ENCODE data around the gene GALC.

The GALC gene

DNA sequence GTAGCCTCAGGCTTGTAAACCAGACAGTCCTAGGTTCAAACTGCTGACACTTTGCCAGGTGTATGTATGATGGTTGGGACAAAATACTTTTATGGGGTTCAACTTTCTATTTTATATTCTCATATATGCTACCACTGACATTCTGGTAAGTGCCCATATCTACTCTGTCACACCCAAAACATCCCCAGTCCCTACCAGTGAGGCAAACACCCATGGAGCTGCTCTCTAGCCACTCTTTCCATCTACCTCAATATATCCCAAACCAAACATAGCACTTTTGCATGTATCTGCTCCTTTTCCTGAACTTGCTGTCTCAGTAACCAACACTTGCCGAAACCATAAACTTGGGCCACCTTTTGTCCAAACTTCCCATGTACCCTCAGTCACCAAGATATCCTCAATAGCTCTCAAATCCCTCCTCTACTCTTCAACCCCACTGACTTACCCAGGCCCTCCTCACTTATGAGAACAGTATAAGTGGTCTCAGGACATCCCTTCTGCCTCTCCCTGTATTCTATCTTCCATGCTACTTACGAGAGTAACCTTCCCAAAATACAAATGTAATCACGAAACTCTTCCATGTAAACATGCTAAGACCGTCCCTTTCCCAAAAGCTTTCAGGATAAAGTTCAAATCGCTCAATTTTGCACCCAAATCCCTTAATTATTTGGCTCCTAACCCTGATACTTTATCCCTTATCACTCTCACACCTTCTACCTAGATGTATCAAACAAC, 3.6 kb downstream of the GALC start:
- peaks cover 29% of the 10 kb centered on the region for H3K4me1 Mint-ChIP-seq
- no peak for DNase-seq
- H3K27me3 Mint-ChIP-seq (ENCODE audit: low read depth, poor library complexity) = peaks cover 3% of the 10 kb centered on the region
- no peak overlapping the region for H3K4me3 Mint-ChIP-seq
- TF ChIP-seq, protein P1, sequence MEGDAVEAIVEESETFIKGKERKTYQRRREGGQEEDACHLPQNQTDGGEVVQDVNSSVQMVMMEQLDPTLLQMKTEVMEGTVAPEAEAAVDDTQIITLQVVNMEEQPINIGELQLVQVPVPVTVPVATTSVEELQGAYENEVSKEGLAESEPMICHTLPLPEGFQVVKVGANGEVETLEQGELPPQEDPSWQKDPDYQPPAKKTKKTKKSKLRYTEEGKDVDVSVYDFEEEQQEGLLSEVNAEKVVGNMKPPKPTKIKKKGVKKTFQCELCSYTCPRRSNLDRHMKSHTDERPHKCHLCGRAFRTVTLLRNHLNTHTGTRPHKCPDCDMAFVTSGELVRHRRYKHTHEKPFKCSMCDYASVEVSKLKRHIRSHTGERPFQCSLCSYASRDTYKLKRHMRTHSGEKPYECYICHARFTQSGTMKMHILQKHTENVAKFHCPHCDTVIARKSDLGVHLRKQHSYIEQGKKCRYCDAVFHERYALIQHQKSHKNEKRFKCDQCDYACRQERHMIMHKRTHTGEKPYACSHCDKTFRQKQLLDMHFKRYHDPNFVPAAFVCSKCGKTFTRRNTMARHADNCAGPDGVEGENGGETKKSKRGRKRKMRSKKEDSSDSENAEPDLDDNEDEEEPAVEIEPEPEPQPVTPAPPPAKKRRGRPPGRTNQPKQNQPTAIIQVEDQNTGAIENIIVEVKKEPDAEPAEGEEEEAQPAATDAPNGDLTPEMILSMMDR (IDR thresholded peaks at IDR 0.05) = no peak
- no peaks in the 10 kb centered on the region for H3K36me3 Mint-ChIP-seq (ENCODE audit: low read depth)
- H3K9me3 Mint-ChIP-seq = peaks cover 6% of the 10 kb centered on the region
- no peak overlapping the region for H3K27ac Mint-ChIP-seq

DNA sequence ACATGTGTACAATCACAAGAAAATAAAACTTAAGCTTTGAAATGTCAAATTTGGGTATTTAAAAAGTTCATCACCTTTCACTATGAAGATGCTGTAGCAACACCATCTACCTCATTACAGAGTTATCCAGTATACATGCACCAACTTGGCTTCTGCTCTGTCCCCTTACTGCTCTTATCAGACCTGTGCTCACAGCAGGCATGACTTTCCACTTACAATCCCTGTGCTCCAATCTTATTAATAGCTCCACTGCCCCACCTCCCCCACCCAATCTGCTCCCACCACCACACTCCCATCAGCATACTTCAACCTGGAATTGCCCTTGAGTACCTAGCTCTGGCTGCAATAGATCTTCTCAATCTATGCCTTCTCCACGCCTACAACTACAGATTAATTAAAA, 13.3 kb downstream of the GALC start:
- Mint-ChIP-seq H3K36me3 (ENCODE audit: low read depth) (peaks cover 17% of the 10 kb centered on the region), H3K4me3 (no peak overlapping the region), H3K27me3 (ENCODE audit: low read depth, poor library complexity) (no peaks in the 10 kb centered on the region), H3K27ac (no peak overlapping the region), H3K9me3 (no peaks in the 10 kb centered on the region), H3K4me1 (no peaks in the 10 kb centered on the region)
- TF ChIP-seq, protein P1 (IDR thresholded peaks at IDR 0.05) = no peak
- no peak for DNase-seq

DNA sequence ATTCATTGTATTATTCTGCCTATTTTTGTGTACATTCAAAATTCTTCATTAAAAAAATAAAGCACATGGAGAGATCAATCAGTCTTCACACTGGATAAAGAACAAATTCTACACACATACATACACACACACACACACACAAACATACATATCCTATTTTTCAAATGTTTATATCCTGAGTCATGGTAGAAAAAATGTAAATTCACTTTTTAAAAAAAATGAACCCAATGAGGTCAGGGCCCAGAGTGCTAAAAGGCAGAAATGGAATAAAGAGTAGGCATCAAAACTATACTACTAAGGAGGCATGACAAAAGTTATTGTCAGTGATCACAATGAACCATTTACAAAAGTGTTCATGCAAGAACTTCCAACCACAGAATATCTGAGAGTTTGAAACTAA, 17.3 kb downstream of the GALC start:
- no peak overlapping the region for H3K4me3 Mint-ChIP-seq
- H3K27ac Mint-ChIP-seq = no peak overlapping the region
- TF ChIP-seq, protein P1 (IDR thresholded peaks at IDR 0.05) = no peak
- H3K9me3 Mint-ChIP-seq = no peaks in the 10 kb centered on the region
- peaks cover 6% of the 10 kb centered on the region for H3K36me3 Mint-ChIP-seq (ENCODE audit: low read depth)
- H3K4me1 Mint-ChIP-seq = no peaks in the 10 kb centered on the region
- no peak for DNase-seq
- H3K27me3 Mint-ChIP-seq (ENCODE audit: low read depth, poor library complexity) = no peaks in the 10 kb centered on the region

DNA sequence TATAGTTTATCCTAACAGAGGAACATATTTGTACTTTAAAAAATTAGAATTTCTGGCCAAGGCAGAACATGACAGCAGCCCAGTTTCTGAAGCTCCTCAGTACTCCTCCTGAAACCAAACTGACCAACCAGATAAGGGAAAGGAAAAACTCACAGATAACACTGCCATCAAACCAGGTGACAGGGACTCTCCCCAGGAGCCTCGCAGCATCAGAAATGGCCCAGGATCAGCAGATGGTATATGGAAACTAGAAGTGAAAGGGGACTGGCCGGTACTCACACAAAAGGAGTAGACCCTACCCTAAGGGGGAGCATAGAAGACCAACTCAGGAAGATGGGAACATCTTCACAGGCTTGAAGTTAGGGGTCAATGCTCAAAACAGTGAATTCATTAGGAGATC, 22.0 kb downstream of the GALC start:
- no peaks in the 10 kb centered on the region for H3K36me3 Mint-ChIP-seq (ENCODE audit: low read depth)
- no peaks in the 10 kb centered on the region for H3K4me1 Mint-ChIP-seq
- H3K27ac Mint-ChIP-seq = no peak overlapping the region
- H3K27me3 Mint-ChIP-seq (ENCODE audit: low read depth, poor library complexity) = no peaks in the 10 kb centered on the region
- TF ChIP-seq, protein P1 (IDR thresholded peaks at IDR 0.05) = no peak
- H3K4me3 Mint-ChIP-seq = no peak overlapping the region
- H3K9me3 Mint-ChIP-seq = no peaks in the 10 kb centered on the region
- DNase-seq = no peak

DNA sequence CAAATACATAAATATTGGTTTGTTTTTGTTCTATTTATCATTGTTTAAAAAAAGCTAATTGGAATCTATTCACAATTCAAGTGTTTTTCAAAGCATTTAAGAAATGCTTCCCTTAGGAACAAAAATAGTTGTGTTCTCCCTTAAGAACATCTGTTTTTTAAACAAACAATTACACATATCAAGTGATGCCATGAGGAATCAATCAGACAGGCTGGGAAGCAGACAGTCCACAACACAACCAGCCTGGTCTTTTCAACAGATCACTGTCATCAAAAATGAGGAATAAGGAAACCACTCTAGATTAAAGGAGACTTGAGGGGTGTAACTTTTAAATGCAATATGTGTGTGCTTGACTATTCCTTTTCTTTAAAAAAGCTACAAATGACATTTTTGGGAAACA, 25.5 kb downstream of the GALC start:
- no peaks in the 10 kb centered on the region for H3K9me3 Mint-ChIP-seq
- H3K36me3 Mint-ChIP-seq (ENCODE audit: low read depth) = peaks cover 5% of the 10 kb centered on the region
- no peak for DNase-seq
- TF ChIP-seq, protein P1 (IDR thresholded peaks at IDR 0.05) = no peak
- H3K27ac Mint-ChIP-seq = no peak overlapping the region
- no peak overlapping the region for H3K4me3 Mint-ChIP-seq
- H3K4me1 Mint-ChIP-seq = no peaks in the 10 kb centered on the region
- no peaks in the 10 kb centered on the region for H3K27me3 Mint-ChIP-seq (ENCODE audit: low read depth, poor library complexity)

DNA sequence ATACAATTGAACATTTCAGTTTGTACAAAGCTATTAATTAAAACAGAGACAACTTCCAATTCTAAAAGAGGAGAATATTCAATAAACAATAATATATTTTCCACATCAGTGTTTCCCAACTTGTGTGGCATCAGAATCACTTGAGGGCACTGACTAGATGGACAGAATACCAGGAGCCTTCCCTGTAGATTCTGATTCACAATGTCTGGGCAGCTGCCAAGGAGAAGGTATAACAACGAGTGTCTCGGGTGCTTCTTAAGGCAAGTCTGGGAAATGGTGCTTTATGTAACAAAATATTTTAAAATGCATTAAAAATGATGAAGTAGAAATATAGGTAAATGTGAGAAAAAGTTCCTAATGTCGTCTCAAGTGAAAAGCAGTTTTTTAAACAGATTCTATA, 26.2 kb downstream of the GALC start:
- H3K4me1 Mint-ChIP-seq = no peaks in the 10 kb centered on the region
- no peaks in the 10 kb centered on the region for H3K27me3 Mint-ChIP-seq (ENCODE audit: low read depth, poor library complexity)
- DNase-seq = no peak
- H3K4me3 Mint-ChIP-seq = no peak overlapping the region
- TF ChIP-seq, protein P1 (IDR thresholded peaks at IDR 0.05) = no peak
- no peak overlapping the region for H3K27ac Mint-ChIP-seq
- H3K9me3 Mint-ChIP-seq = no peaks in the 10 kb centered on the region
- H3K36me3 Mint-ChIP-seq (ENCODE audit: low read depth) = peaks cover 10% of the 10 kb centered on the region

Measured in nephron progenitor cell (in vitro differentiated cells).